ENCODE measurements around the gene KRTAP19-5. TPM values are rescaled to one million over a fixed set of nuclear protein-coding genes. Genes with fewer than 3 reads are reported as not detected.
"Not testable (repeated sequence)": the region's sequence is repeated elsewhere in the genome, so short reads cannot be mapped to it uniquely, and the experiment has no call there.

Gene KRTAP19-5
- not detected in 2 replicates for total RNA-seq
- not detected for polyA plus RNA-seq (2012)

DNA sequence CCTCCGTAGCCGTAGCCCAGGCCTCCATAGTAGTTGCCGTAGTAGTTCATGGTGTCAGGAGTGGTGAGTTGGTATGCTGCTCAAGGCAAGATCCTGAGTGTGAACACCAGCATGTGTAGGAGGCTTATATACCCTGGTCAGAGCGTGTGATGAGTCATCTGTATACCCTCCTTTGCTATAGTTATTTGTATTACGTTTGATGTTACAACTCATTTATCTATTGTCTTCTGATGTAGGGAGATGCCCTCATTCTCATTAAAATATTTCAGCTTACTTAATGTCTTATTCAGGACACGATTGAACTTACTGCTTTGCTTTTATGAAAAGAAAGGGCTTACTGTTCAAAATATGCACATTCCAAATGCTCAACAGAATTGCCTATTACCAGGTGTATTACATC, at the start of gene KRTAP19-5:
Gene KRTAP19-5, minus strand, starts transcription at position 101 of the 400 bp plus-strand sequence. Its CDS starts 51 bp downstream, at position 50.
- no peak for DNase-seq (ENCODE audit: low read depth)

DNA sequence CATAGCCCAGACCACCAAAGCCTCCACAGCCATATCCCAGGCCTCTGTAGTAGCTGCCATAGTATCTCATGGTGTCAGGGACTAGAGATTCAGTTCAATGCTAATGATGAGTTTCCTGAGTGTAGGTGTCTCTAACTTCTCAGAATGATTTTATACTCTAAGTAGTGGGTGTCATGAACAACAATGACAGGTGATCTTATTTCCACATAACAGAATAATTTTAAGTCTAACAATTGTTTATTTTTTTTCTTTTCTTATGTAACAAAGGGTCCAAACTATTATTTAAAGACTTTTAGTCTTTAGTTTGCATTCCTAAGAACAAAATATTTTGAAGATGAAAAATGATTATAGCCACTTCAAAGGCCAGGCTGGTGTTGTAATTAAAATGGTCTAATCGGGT, 39.8 kb upstream of the KRTAP19-5 start, which contains the start of gene KRTAP19-6:
Gene KRTAP19-6, minus strand, starts transcription at position 101 of the 400 bp plus-strand sequence. Its CDS starts 31 bp downstream, at position 70.
- DNase-seq (ENCODE audit: low read depth), result no peak

GRCh38 chr21:30518876-30519275, 16.9 kb upstream of the KRTAP19-5 start:
- no peak for DNase-seq (ENCODE audit: low read depth)

DNA sequence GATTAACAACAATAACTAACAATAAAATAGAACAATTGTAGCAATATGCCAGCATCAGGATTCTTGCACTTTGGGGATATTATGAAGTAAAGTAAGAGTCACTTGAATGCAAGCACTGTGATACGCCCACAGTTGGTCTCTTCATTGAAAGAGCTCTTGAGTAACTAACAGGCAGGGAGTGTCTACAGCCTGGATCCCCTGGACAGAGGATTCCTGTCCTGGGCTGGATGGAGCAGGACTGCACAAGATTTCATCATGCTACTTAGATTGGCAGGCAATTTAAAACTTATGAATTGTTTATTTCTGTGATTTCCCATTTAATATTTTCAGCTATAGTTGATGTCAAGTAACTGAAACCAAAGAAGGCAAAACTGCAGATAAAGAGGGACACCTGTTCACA, 13.7 kb upstream of the KRTAP19-5 start:
- no peak for DNase-seq (ENCODE audit: low read depth)

DNA sequence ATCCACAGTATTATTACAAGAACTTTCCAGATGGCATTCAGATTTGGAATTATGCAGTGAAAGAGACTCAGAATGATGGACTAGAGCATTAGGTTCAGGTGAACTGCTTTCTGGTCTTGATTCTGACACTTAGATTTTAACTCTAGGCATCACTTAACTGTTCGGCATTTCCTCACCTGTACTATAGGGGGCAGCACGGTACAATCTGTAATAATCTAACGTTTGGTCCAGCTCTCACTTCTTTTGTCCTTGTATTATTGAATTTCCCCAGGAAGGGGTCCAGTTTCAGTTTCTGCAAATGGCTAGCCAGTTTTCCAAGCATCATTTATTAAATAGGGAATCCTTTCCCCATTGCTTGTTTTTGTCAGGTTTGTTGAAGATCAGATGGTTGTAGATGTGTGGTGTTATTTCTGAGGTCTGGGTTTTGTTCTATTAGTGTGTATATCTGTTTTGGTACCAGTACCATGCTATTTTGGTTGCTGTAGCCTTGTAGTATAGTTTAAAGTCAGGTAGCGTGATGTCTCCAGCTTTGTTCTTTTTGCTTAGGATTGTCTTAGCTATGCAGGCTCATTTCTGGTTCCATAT, 3.8 kb upstream of the KRTAP19-5 start:
- not testable (repeated sequence) for DNase-seq (ENCODE audit: low read depth)

DNA sequence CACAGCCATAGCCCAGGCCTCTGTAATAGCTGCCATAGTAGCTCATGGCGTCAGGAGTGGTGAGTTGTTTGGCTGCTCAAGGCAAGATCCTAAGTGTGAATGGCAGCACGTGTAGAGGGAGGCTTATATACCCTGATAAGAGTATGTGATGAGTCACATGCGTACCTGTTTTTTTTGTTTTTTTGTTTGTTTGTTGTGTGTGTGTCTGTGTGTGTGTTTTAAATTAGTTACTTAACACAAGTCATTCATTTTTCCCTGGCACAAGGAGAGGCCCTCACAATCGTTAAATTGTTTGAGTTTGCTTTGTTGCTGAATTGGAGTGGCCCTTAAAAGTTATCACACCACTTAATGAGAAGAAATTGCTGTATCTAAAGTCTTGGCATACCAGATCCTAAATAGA, 4.9 kb downstream of the KRTAP19-5 start, which contains the start of gene KRTAP19-4:
Gene KRTAP19-4, minus strand, starts transcription at position 101 of the 400 bp plus-strand sequence. Its CDS starts 55 bp downstream, at position 46.
- no peak for DNase-seq (ENCODE audit: low read depth)

- no peak for DNase-seq (ENCODE audit: low read depth)
These were observed 9.9 kb downstream of the KRTAP19-5 start, which contains the start of gene KRTAP19-3 for GRCh38 chr21:30491963-30492428. Gene KRTAP19-3, minus strand, starts transcription at chr21:30492013. Its CDS starts 56 bp downstream, at chr21:30491957.

DNA sequence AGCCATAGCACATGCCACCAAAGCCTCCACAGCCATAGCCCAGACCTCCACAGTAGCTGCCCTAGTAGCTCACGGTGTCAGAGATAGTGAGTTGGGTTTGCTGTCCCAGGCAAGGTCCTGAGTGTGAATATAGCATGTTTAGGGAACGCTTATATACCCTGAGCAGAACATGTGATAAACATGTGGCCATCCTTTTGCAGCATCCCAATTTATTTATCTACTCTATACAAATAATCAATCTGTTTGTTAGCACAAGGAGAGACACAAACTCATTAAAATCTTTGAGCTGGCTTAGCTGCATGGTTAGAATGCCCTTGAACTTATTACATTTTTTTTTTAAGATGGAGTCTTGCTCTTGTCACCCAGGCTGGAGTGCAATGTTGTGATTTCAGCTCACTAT, 14.6 kb downstream of the KRTAP19-5 start, which contains the start of gene KRTAP19-2:
Gene KRTAP19-2, minus strand, starts transcription at position 101 of the 400 bp plus-strand sequence. Its CDS starts 88 bp downstream, at position 13.
- DNase-seq (ENCODE audit: low read depth), result no peak

DNA sequence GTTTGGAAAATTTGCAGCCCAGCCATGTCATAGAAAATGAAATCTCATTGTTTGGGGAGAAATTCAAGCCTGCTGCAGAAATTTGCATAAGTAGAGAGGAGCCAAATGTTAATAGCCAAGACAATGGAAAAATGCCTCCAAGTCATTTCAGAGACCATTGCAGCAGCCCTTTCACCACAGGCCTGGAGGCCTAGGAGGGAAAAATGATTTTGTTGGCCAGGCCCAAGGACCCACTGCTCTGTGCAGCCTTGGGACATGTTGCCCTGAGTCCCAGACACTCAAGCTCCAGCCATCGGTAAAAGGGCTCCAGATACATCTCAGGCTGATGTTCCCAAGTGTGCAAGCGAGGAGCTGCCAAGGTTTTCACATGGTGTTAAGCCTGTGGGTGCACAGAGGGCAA, 15.8 kb downstream of the KRTAP19-5 start:
- no peak for DNase-seq (ENCODE audit: low read depth)

DNA sequence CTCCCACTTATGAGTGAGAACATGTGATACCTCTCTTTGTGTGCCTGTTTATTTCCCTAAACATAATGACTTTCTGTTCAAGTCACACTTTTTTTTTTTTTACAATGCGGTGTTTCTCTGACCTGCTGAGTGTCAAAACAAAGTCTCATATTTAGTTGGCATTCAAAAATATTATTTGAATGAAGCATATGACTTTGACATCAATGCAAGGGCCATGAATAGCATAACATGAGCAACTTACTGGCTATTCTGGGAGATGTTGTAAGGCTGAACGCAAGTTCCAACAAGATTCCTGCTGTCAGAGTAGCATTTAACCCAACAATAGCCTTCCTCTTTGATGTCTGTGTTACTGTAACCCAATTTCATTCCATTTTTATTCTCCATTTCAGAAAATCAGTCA, 19.8 kb downstream of the KRTAP19-5 start:
- DNase-seq (ENCODE audit: low read depth), result no peak

DNA sequence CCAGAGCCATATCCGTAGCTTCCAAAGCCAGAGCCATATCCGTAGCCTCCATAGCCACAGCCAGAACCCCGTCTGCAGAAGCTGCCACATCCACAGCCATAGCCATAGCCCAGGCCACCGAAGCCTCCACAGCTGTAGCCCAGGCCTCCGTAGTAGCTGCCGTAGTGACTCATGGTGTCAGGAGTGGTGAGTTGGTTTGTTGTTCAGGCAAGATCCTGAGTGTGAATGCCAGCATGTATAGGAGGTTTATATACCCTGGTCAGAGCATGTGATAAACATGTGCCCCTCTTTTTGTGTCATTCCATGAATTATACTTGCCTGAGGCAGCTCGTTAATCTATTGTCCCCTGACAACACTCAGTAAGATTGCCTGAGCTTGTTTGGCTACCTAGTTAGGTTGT, 21.8 kb downstream of the KRTAP19-5 start, which contains the start of gene KRTAP19-1:
Gene KRTAP19-1, minus strand, starts transcription at position 223 of the 400 bp plus-strand sequence. Its CDS starts 50 bp downstream, at position 173.
- no peak for DNase-seq (ENCODE audit: low read depth)

- DNase-seq (ENCODE audit: low read depth), result no peak
These were observed 22.7 kb downstream of the KRTAP19-5 start for GRCh38 chr21:30479259-30479658.

- no peak for DNase-seq (ENCODE audit: low read depth)
These were observed 23.9 kb downstream of the KRTAP19-5 start for GRCh38 chr21:30478004-30478403.

DNA sequence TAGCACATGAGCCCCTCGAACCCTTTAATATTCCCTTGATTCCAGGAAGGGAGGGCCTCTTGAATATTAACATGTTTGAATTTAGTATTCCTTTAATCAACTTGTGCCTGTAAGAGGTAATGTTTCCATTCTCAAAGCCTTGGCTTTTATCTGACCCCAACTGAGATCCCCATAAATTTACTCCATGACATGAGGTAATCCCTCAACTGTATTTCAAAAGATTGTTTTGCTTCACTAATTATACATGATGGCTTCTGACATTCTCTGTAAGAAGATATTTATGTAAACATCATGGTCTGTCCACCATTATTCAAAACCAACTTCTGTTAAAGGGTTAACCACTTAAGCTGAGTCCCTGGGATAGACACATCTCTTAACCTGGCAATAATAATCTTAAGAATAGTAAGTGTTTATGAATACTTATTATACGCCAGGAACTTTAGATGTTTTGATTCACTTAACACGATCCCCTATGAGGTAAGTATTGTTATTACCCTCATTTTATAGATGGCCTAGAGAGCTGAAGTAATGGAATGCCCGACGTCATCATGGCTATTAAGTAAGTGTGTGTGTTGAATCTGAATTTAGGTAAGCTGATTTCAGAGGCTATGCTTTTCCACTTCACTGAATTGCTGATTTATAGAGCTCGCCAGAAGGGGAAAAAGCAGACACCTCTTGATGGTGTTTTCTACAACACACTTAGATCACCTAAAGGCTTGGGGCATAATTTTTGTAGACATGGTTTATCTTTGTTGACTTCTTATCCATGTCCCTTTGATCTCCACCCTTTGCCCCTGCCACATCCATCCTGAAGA, 32.8 kb downstream of the KRTAP19-5 start:
- DNase-seq (ENCODE audit: low read depth), result no peak

- no peak for DNase-seq (ENCODE audit: low read depth)
These were observed 38.2 kb downstream of the KRTAP19-5 start for GRCh38 chr21:30463713-30464112.

Other genes starting within 250 kb of the KRTAP19-5 start
- not detected in 2 replicates for gene KRTAP24-1, start 219.2 kb downstream of the KRTAP19-5 start, total RNA-seq
- gene KRTAP25-1, start 212.6 kb downstream of the KRTAP19-5 start, total RNA-seq, result not detected in 2 replicates
- gene KRTAP26-1, start 181.8 kb downstream of the KRTAP19-5 start, total RNA-seq, result not detected in 2 replicates
- not detected in 2 replicates for gene KRTAP27-1, start 164.4 kb downstream of the KRTAP19-5 start, total RNA-seq
- gene KRTAP23-1, start 153.5 kb downstream of the KRTAP19-5 start, total RNA-seq, result not detected in 2 replicates
- not detected in 2 replicates for gene KRTAP13-2, start 129.9 kb downstream of the KRTAP19-5 start, total RNA-seq
- not detected in 2 replicates for gene KRTAP13-1, start 106.1 kb downstream of the KRTAP19-5 start, total RNA-seq
- not detected in 2 replicates for gene KRTAP13-3, start 76.2 kb downstream of the KRTAP19-5 start, total RNA-seq
- gene KRTAP13-4, start 71.9 kb downstream of the KRTAP19-5 start, total RNA-seq, result not detected in 2 replicates
- not detected in 2 replicates for gene KRTAP15-1, start 61.9 kb downstream of the KRTAP19-5 start, total RNA-seq
- not detected in 2 replicates for gene KRTAP19-1, start 21.8 kb downstream of the KRTAP19-5 start, total RNA-seq
- not detected in 2 replicates for gene KRTAP19-2, start 14.7 kb downstream of the KRTAP19-5 start, total RNA-seq
- gene KRTAP19-3, start 10.1 kb downstream of the KRTAP19-5 start, total RNA-seq, result not detected in 2 replicates
- gene KRTAP19-4, start 5.0 kb downstream of the KRTAP19-5 start, total RNA-seq, result not detected in 2 replicates
- not detected in 2 replicates for gene KRTAP19-6, start 39.7 kb upstream of the KRTAP19-5 start, total RNA-seq
- gene KRTAP19-7, start 59.2 kb upstream of the KRTAP19-5 start, total RNA-seq, result not detected in 2 replicates
- not detected in 2 replicates for gene KRTAP22-2, start 88.3 kb upstream of the KRTAP19-5 start, total RNA-seq
- gene KRTAP6-3, start 90.3 kb upstream of the KRTAP19-5 start, total RNA-seq, result not detected in 2 replicates
- not detected in 2 replicates for gene KRTAP6-2, start 96.8 kb upstream of the KRTAP19-5 start, total RNA-seq
- gene KRTAP22-1, start 98.9 kb upstream of the KRTAP19-5 start, total RNA-seq, result not detected in 2 replicates
- gene KRTAP6-1, start 111.8 kb upstream of the KRTAP19-5 start, total RNA-seq, result not detected in 2 replicates
- gene KRTAP20-1, start 114.3 kb upstream of the KRTAP19-5 start, total RNA-seq, result not detected in 2 replicates
- gene KRTAP20-4, start 118.5 kb upstream of the KRTAP19-5 start, total RNA-seq, result not detected in 2 replicates
- not detected in 2 replicates for gene KRTAP20-2, start 133.1 kb upstream of the KRTAP19-5 start, total RNA-seq
- gene KRTAP20-3, start 140.7 kb upstream of the KRTAP19-5 start, total RNA-seq, result not detected in 2 replicates
- not detected in 2 replicates for gene KRTAP21-3, start 216.6 kb upstream of the KRTAP19-5 start, total RNA-seq
- gene KRTAP21-2, start 245.1 kb upstream of the KRTAP19-5 start, total RNA-seq, result not detected in 2 replicates